NCI-H2107 treated with DMSO at 0.1 percent for 48 hours (cell line): ENCODE data around the gene RNASET2.
"Not testable (repeated sequence)": the region's sequence is repeated elsewhere in the genome, so short reads cannot be mapped to it uniquely, and the experiment has no call there.

Source experiments
- DNase-seq: peaks from one replicate; lab custom pipeline; 2025; ENCODE audit not compliant: unreplicated experiment; lab: John Stamatoyannopoulos, UW

Gene RNASET2

GRCh38 chr6:166928644-166929541, 27.5 kb downstream of the RNASET2 start:
- DNase-seq: no peak

GRCh38 chr6:166927935-166928643, 28.3 kb downstream of the RNASET2 start:
- DNase-seq: no peak

GRCh38 chr6:166927240-166927934, 29.0 kb downstream of the RNASET2 start:
- DNase-seq: peak; percentile 49

DNA sequence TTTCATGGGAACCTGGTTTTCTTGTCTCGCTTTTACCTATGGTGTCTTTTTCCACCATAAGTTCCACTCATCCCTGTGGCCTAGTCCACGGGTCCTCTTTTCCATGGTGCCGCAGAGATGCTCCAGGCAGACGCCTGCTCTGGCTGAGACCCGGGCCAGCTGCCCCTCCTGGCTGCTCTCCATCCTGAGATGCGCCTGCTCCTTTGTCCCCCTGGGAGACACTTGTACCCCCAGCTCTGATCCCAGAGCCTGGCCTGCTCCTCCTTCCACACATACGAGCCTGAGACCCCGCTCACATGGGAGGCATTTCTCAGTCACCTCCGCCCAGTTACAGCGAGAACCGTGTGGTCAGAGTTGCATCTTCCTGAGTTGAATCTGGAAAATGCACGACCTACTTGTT, 29.6 kb downstream of the RNASET2 start:
- no peak for DNase-seq

DNA sequence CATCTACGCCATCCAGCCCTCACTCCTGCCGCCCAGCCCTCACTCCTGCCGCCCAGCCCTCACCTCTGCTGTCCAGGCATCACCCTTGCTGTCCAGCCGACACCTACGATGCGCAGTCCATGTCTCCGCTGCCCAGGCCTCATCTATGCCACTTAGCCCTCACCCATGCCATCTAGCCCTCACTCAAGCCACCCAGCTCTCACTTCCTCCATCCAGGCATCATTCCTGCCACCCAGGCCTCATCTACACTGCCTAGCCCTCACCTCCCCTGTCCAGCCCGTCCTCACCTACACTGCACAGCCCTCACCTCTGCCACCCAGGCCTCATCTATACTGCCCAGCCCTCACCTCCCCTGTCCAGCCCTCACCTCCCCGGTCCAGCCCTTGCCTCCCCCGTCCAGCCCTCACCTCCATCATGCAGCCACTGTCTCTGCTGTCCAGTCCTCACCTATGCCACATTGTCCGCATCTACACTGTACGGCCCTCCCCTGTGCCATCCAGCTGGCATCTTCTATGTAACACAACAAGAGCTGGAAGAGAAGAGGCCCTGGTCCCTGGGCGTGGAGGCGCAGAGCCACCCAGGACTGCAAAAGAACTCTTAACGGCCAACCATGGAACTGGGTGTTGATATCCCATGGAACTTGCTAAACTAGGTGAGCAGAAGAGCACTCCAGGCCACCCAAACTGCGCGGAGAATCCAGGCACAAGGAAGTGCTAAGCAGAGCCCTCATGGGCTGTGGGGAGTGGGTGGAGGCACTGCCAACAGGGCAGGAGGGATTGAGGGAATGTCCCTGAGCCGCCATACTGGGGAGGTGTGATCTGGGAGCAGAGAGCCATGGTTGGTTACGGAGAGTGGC, 31.0 kb downstream of the RNASET2 start:
- DNase-seq: no peak

- DNase-seq: no peak
Observed at GRCh38 chr6:166924531-166924930, 31.8 kb downstream of the RNASET2 start.

DNA sequence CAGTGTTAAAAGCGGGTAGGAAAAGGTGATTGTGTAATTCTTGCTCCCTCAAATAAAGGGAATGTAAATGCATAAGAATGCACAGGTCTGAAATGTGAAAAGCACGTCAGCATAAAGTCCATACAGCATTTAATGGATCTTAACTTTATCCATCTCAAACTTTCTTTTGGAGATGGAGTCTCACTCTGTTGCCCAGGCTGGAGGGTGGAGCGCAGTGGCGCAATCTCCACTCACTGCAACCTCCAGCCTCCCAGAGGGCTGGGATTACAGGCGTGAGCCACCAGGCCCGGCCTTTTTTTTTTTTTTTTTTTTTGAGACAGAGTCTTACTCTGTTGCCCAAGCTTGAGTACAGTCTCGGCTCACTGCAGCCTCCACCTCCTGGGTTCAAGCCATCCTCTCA, 33.4 kb downstream of the RNASET2 start:
- no peak for DNase-seq

DNA sequence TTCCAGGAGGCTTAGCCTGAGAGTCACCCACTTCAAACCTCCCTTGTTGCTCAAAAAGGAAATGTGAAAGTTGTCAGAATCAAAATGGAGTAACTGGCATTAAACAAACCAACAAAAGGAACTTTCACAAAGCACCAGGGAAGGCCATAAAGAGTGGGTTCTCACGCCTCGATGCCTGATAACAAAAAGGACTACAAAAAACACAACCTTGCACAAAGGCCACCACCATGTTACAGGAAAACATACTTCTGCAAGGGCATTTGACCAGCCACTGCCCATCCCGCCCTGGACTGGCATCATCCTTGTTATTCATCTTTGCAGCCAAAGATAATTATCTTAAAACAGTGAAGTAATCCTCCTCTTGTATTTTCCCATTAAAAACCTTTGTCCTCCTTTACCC, 34.8 kb downstream of the RNASET2 start:
- DNase-seq: no peak

DNA sequence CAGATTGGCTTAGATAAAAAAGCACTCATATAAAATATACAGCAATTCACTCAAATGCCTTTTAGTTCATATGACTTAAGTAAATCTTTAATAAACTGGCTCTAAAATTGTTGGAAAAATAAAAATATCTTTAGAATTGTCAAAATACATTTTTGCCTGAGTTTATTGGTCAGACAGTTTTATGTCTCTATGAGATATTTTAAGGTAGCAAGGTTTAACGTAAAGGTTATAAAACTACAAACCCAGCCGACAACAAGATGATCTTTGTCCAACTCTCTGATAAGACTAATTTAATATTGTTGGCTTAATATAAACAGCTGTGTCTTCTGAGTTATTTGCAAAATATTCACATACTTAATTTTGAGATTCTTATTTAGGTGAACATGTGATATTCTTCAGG, 39.5 kb downstream of the RNASET2 start:
- no peak for DNase-seq

DNA sequence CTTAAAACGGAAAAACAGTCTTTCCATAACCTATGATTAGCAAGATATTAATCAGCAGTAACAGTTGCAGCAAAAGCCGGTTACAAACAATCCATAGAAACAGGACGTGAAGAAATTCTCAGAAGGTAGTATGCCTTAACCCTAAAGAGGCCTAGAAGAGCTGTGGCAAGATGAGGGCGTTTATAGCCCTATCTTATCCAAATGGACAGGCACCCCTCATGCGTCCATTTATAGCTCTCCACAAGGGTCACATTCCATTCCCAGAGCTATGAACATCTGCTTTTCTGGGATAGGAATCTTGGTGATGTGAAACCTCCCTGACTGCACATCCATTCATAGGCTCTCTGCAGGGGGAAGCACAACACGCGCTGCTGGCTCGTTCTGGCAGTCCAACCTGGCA, 40.9 kb downstream of the RNASET2 start:
- not testable (repeated sequence) for DNase-seq

GRCh38 chr6:166914952-166915351, 41.4 kb downstream of the RNASET2 start:
- not testable (repeated sequence) for DNase-seq

GRCh38 chr6:166911248-166911677, 45.1 kb downstream of the RNASET2 start:
- no peak for DNase-seq

GRCh38 chr6:166910601-166911000, 45.7 kb downstream of the RNASET2 start:
- no peak for DNase-seq

GRCh38 chr6:166908811-166909210, 47.5 kb downstream of the RNASET2 start:
- DNase-seq: no peak

DNA sequence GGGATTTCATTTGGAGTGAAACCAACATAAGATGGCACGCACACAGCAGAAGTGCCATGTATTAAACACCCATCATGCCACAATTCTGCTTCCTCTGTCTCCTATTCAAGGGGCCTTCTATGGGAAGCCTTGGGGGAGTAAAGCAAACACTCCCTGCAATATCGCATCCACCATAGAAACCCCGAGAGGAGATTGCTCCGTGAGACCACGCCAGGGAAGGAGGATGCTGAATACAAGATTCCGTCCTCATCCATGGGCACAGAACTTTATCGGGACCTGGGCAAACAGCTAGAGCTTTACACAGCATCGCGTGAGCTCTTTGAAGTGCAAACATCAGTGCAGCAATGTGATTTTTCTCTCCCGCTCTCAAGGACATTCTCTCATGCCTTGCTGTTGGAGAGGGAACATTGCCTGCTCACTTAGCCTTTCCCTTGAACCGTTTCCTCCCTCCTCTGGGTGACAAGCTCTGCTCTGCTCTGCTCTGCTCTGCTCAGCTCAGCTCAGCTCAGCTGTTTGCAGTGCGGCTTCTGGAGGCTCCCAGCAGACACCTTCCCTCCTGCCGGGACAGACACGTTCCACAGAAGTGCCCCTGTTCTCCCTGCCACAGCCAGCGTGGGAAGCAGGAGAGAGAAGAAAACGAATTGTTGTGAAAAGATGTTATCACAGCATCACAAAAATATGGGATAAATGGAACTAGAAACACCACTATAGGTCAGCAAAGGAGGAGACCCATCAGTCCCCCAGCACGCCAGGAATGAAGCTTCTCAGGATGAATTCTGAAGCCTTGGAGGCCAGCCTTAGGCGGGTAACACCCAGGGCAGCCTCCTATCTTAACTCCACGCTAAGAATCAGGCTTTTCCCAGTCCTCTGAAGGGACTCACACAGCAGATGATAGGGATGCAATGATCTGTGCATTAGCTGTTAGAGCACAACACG, 48.2 kb downstream of the RNASET2 start:
- no peak for DNase-seq

GRCh38 chr6:166907373-166907841, 48.9 kb downstream of the RNASET2 start:
- DNase-seq: no peak

DNA sequence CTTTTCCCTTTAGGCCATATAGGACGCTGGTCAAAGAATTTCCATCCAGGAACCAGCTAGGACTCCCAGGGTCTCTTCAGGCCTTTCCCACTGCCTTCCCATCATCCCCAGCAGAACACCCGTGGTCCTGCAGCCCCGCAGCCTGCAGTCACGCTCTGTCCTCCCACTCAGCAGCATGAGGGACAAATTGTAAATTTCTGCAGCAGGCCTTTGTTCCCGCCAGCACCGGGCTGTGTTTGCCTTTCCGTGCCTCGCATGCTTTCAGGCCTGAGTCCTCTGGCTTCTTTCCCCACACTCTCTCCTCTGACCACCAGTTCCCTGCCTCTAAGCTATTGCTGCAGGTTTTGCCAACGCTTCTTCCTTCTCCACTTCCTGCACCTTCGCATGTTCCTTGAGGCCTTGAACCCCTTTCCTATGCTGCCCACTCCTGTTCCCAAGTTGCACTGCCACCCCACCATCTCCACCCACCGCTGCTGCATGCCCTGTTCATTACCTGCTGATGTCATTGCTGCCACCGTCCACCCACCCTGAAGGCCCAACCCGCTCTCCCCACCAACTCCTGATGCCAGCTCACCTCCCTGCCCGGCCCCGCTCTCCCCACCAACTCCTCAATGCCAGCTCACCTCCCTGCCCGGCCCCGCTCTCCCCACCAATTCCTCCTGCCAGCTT, 49.8 kb downstream of the RNASET2 start:
- no peak for DNase-seq

GRCh38 chr6:166905505-166906134, 50.7 kb downstream of the RNASET2 start:
- no peak for DNase-seq
